T follicular helper cell (primary cell): Measurements from ENCODE around the gene ELMO1.

Source experiments
- DNase-seq: peaks from one replicate; pipeline ENCODE4 v3.0.0-alpha.2; 2020; ENCODE audit warnings: low read depth

ELMO1 gene

GRCh38 chr7:37054624-37055241 is 393.9 kb downstream of the ELMO1 start:
- DNase-seq: no peak

- DNase-seq: no peak
Measured at GRCh38 chr7:37052705-37053104, 396.0 kb downstream of the ELMO1 start.

GRCh38 chr7:37050801-37051200 is 397.9 kb downstream of the ELMO1 start:
- no peak for DNase-seq

- no peak for DNase-seq
Measured at GRCh38 chr7:37048674-37049073, 400.0 kb downstream of the ELMO1 start.

GRCh38 chr7:37047260-37047659 is 401.4 kb downstream of the ELMO1 start:
- DNase-seq: no peak

GRCh38 chr7:37046531-37047079 is 402.1 kb downstream of the ELMO1 start:
- DNase-seq: no peak

GRCh38 chr7:37045681-37046179 is 402.9 kb downstream of the ELMO1 start:
- DNase-seq: no peak

GRCh38 chr7:37041461-37041860 is 407.2 kb downstream of the ELMO1 start:
- no peak for DNase-seq

GRCh38 chr7:37040330-37040729 is 408.3 kb downstream of the ELMO1 start:
- DNase-seq: no peak

GRCh38 chr7:37039131-37039749 is 409.4 kb downstream of the ELMO1 start:
- DNase-seq: no peak

GRCh38 chr7:37038706-37039105 is 410.0 kb downstream of the ELMO1 start:
- no peak for DNase-seq

GRCh38 chr7:37037286-37037685 is 411.4 kb downstream of the ELMO1 start:
- DNase-seq: no peak

GRCh38 chr7:37035631-37036030 is 413.0 kb downstream of the ELMO1 start:
- no peak for DNase-seq

GRCh38 chr7:37033141-37033540 is 415.5 kb downstream of the ELMO1 start:
- DNase-seq: no peak

GRCh38 chr7:37032258-37032601 is 416.4 kb downstream of the ELMO1 start:
- no peak for DNase-seq

- DNase-seq: no peak
Measured at GRCh38 chr7:37031571-37032257, 416.9 kb downstream of the ELMO1 start.

- DNase-seq: no peak
Measured at GRCh38 chr7:37028909-37029440, 419.7 kb downstream of the ELMO1 start.

GRCh38 chr7:37027557-37028341 is 420.9 kb downstream of the ELMO1 start:
- DNase-seq: no peak

- no peak for DNase-seq
Measured at GRCh38 chr7:37027104-37027503, 421.6 kb downstream of the ELMO1 start.

- DNase-seq: no peak
Measured at GRCh38 chr7:37018954-37019353, 429.7 kb downstream of the ELMO1 start.

GRCh38 chr7:37016064-37016878 is 432.4 kb downstream of the ELMO1 start:
- DNase-seq: no peak
